Urinary bladder (tissue), 4 donors: ENCODE data around the gene TSPEAR. TPM values are rescaled to one million over a fixed set of nuclear protein-coding genes. Genes with fewer than 3 reads are reported as not detected.

Experiments used
- DNase-seq: peaks from one replicate; pipeline ENCODE4 v3.0.0-alpha.2; 2015; ENCODE audit errors: extremely low spot score
- H3K27ac ChIP-seq: one replicate; pipeline ENCODE4 v1.5.1; 2013; ENCODE audit warnings: low read depth, mild to moderate bottlenecking, moderate library complexity
- H3K36me3 ChIP-seq: one replicate; pipeline ENCODE4 v1.6.1; 2013; ENCODE audit warnings: mild to moderate bottlenecking, moderate library complexity; ENCODE audit not compliant: insufficient read depth
- H3K4me1 ChIP-seq: one replicate; pipeline ENCODE4 v1.6.1; 2013; ENCODE audit warnings: mild to moderate bottlenecking, moderate library complexity; ENCODE audit not compliant: insufficient read depth
- H3K4me3 ChIP-seq: one replicate; pipeline ENCODE4 v1.5.1; 2013; ENCODE audit warnings: low read depth, low read length
- WGBS: extraction: QIAGEN DNeasy Blood & Tissue Kit; methylation state at CpG from one replicate; pipeline ENCODE4 v1.1.7; 2013; 5-methylcytosine and 5-hydroxymethylcytosine counted together
- polyA plus RNA-seq: library from polyadenylated mRNA; stranded (reverse); fragments of 200-250 nt; gene quantifications from one replicate; pipeline ENCODE4 v1.2.3, GENCODE V29; 2013
- small RNA-seq: library from RNA; depleted of rRNA; stranded (forward); fragments of <200 nt; gene quantifications from one replicate; pipeline ENCODE3, GENCODE V24; 2014
- total RNA-seq: library from RNA; depleted of rRNA; stranded (reverse); fragments of >200 nt; gene quantifications from one replicate; pipeline ENCODE4 v1.2.3, GENCODE V29; 2014
- donor health status: healthy with polysubstance abuse.
- donor health status: healthy.

The TSPEAR gene
- total and polyA plus RNA-seq, 2 donors, result 0.03 to 0.21 TPM

GRCh38 chr21:44448651-44449131 lies 262.7 kb downstream of the TSPEAR start:
- Histone ChIP-seq H3K27ac (no peak overlapping the region), H3K4me3 (no peak overlapping the region), H3K36me3 (no peaks in the 10 kb centered on the region), H3K4me1 (no peaks in the 10 kb centered on the region)
- DNase-seq, result no peak
- WGBS, result 55% methylated on average over 13 of the region's 13 CpGs

Small RNA genes within 50 kb of the gene (small RNA-seq; reads per million reads assigned to genes)
- not detected for gene KRTAP12-6P

Other genes with a start within 250 kb of the TSPEAR start
- not detected for gene KRTAP10-1, start 171.4 kb downstream of the TSPEAR start, total RNA-seq
- gene KRTAP10-1, start 171.4 kb downstream of the TSPEAR start, polyA plus RNA-seq, result not detected
- not detected for gene KRTAP10-2, start 160.1 kb downstream of the TSPEAR start, total RNA-seq
- gene KRTAP10-2, start 160.1 kb downstream of the TSPEAR start, polyA plus RNA-seq, result not detected
- gene KRTAP10-3, start 152.8 kb downstream of the TSPEAR start, total RNA-seq, result not detected
- not detected for gene KRTAP10-3, start 152.8 kb downstream of the TSPEAR start, polyA plus RNA-seq
- gene KRTAP10-4, start 137.8 kb downstream of the TSPEAR start, total RNA-seq, result not detected
- not detected for gene KRTAP10-4, start 137.8 kb downstream of the TSPEAR start, polyA plus RNA-seq
- gene KRTAP10-5, start 131.0 kb downstream of the TSPEAR start, total RNA-seq, result not detected
- gene KRTAP10-5, start 131.0 kb downstream of the TSPEAR start, polyA plus RNA-seq, result not detected
- not detected for gene KRTAP10-6, start 119.1 kb downstream of the TSPEAR start, total RNA-seq
- gene KRTAP10-6, start 119.1 kb downstream of the TSPEAR start, polyA plus RNA-seq, result not detected
- not detected for gene KRTAP10-7, start 111.0 kb downstream of the TSPEAR start, total RNA-seq
- not detected for gene KRTAP10-7, start 111.0 kb downstream of the TSPEAR start, polyA plus RNA-seq
- gene KRTAP10-8, start 99.5 kb downstream of the TSPEAR start, total RNA-seq, result not detected
- gene KRTAP10-8, start 99.5 kb downstream of the TSPEAR start, polyA plus RNA-seq, result not detected
- not detected for gene KRTAP10-9, start 84.5 kb downstream of the TSPEAR start, total RNA-seq
- gene KRTAP10-9, start 84.5 kb downstream of the TSPEAR start, polyA plus RNA-seq, result not detected
- not detected for gene KRTAP10-10, start 74.2 kb downstream of the TSPEAR start, total RNA-seq
- gene KRTAP10-10, start 74.2 kb downstream of the TSPEAR start, polyA plus RNA-seq, result not detected
- gene KRTAP10-11, start 65.2 kb downstream of the TSPEAR start, total RNA-seq, result not detected
- not detected for gene KRTAP10-11, start 65.2 kb downstream of the TSPEAR start, polyA plus RNA-seq
- not detected for gene KRTAP12-4, start 56.9 kb downstream of the TSPEAR start, total RNA-seq
- gene KRTAP12-4, start 56.9 kb downstream of the TSPEAR start, polyA plus RNA-seq, result not detected
- gene KRTAP12-3, start 53.6 kb downstream of the TSPEAR start, total RNA-seq, result not detected
- not detected for gene KRTAP12-3, start 53.6 kb downstream of the TSPEAR start, polyA plus RNA-seq
- not detected for gene KRTAP12-2, start 44.6 kb downstream of the TSPEAR start, total RNA-seq
- gene KRTAP12-2, start 44.6 kb downstream of the TSPEAR start, polyA plus RNA-seq, result not detected
- gene KRTAP12-1, start 29.4 kb downstream of the TSPEAR start, total RNA-seq, result not detected
- gene KRTAP12-1, start 29.4 kb downstream of the TSPEAR start, polyA plus RNA-seq, result not detected
- not detected for gene KRTAP10-12, start 14.4 kb downstream of the TSPEAR start, total RNA-seq
- not detected for gene KRTAP10-12, start 14.4 kb downstream of the TSPEAR start, polyA plus RNA-seq
- gene UBE2G2, start 90.2 kb upstream of the TSPEAR start, total RNA-seq, result 75.9 TPM
- gene UBE2G2, start 90.2 kb upstream of the TSPEAR start, polyA plus RNA-seq, result 65.4 TPM
- gene SUMO3, start 106.5 kb upstream of the TSPEAR start, total RNA-seq, result 33.7 TPM
- 84.2 TPM for gene SUMO3, start 106.5 kb upstream of the TSPEAR start, polyA plus RNA-seq
- gene PTTG1IP, start 162.1 kb upstream of the TSPEAR start, total RNA-seq, result 154 TPM
- 233 TPM for gene PTTG1IP, start 162.1 kb upstream of the TSPEAR start, polyA plus RNA-seq
- gene ITGB2, start 209.3 kb upstream of the TSPEAR start, total RNA-seq, result 20.8 TPM
- 39.9 TPM for gene ITGB2, start 209.3 kb upstream of the TSPEAR start, polyA plus RNA-seq
- gene SLX9, start 228.5 kb upstream of the TSPEAR start, total RNA-seq, result 7.1 TPM
- gene SLX9, start 228.5 kb upstream of the TSPEAR start, polyA plus RNA-seq, result 35.7 TPM